ENCODE measurements around the gene GRK6.

DNA sequence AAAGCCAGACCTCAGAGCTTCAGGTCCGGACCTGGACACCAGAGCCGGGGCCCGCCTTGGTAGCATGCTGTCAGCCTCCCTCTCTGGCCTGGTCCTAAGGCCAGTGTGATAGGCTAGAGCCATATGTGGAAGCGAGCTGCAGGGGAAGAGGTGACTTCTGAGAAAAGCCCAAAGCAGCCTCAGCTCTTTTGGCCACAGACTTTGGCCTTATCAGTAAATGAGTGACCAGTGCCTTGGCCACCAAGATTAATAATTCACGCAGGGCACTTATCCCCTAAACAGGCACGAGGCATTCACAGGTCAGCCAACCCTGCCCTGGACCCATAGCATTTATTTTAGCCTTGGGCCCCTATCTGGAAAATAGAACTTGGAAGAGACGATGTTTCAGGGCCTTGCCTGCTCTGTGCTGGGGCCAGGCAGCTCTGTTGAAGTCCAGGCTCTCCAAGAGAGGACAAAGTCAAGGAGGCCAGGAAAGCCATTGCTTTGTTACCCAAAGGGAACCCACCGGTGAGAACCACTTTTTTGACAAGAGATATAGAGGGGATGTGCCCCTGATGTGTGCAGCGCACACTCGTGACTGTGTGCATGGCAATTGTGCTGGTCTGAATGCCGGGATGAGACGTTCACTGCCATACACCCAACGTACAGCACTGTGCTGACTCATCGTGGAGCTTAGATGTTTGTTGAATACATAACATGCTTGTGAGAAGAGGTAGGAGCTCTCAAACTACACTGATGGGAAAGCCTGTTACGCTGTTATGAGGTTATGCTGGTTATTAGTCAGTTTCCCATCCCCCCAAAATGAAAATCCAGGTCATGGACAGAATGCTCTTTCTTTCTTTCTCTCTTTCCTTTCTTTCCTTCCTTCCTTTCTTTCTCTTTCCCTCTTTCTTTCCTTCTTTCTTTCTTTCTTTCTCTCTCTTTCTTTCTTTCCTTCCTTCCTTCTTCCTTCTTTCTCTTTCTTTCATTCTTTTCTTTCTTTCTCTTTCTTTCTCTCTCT lies 47.3 kb upstream of the GRK6 start:
- TF ChIP-seq CTCF (conservative IDR thresholded peaks at IDR 0.05 in 1 of 2, IDR thresholded peaks at IDR 0.05 in 1 of 2; ENCODE audit: extremely low read depth in 1 of 2, insufficient read depth in 1 of 2, low read depth in 1 of 2, low read length in 2 of 2) (no peak), EZH2 (IDR thresholded peaks at IDR 0.05; ENCODE audit: borderline replicate concordance, low read length) (no peak)

Data from mammary epithelial cell (primary cell).